HG02571 (cell line): ENCODE measurements around the gene LSM7.

Source experiments
- ATAC-seq: cut with Tn5 transposase; IDR thresholded peaks from one replicate; pipeline ENCODE4 v1.9.1; 2021; ENCODE audit warnings: mild to moderate bottlenecking, moderate library complexity; ENCODE audit not compliant: unreplicated experiment

The LSM7 gene

DNA sequence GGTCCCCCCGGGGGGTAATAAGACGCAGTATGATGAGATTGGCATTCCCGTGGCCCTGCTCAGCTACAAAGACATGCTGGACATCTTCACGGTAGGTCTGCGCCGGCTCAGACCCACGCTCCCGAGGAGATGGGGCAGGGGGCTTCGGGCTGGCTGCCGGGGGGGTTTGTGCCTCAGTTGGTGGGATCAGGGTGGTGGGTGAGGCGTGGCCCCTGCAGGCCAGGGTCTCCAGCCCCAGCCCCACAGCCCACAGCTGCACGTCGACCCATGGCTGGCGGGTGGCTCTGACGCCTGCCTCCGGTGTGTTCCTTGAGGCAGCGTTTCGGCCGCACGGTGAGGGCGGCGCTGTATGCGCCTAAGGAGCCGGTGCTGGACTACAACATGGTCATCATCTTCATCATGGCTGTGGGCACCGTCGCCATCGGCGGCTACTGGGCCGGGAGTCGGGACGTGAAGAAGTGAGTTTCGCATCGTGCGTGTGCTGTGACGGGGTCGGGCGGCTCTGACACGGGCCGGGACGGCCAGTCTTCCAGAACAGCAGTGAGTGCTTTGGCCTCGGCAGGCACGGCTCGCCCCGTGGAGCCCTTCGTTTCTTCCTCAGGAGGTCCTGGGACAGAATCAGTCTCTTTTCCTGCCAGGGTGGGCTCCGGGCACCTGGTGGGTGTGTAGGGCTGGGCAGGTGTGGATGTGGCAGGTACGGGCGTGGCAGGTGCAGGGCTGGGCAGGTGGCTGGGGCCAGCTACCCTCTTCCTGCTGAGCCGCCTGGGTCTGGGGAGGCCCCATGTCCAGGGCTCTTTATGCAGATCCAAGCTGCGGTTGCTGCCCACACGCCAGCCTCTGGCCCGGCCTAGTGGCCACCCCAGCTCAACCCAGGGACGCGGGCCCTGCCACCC lies 10.6 kb upstream of the LSM7 start:
- ATAC-seq: no peak

DNA sequence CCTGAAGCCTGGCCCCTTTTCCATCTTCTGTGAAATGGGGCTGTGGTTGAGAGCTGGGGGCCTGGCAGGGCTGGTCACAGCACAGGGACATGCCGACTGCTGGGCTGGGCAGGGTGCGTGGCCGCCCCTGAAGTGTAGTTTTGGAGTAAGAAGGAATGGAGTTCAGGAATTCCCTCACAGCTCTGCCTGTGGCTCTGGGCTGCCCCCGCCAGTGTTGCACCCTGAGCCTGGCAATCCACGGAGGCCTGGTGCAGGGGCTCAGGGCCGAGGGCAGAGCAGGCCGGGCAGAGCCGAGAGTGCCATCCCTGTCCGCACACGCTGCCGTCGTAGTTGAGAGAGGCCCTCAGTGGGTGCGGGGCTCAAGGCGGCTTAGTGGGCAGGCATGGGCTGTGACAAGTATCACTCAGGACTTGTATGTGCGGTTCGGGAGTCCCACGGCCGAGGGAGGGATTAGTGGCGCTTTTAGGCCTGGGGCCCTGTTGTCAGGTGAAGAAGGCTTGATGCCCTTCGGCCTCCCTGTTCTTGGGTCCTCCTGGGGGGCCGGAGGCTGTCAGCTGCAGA lies 9.7 kb upstream of the LSM7 start:
- ATAC-seq: no peak

DNA sequence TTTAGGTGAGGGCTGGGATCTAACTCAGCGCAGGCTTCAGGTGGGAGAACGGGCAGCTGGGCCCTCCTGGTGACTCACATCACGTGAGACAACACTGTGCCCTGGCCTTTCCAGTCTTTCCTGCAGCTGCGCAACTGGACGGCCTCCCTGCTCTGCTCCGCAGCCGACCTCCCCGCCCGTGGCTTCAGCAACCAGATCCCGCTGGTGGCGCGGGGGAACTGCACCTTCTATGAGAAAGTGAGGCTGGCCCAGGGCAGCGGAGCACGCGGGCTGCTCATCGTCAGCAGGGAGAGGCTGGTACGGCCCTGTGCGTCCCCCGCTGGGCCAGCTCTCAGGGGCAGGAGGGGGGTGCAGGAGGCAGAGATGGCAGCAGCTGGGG lies 8.9 kb upstream of the LSM7 start:
- no peak for ATAC-seq

DNA sequence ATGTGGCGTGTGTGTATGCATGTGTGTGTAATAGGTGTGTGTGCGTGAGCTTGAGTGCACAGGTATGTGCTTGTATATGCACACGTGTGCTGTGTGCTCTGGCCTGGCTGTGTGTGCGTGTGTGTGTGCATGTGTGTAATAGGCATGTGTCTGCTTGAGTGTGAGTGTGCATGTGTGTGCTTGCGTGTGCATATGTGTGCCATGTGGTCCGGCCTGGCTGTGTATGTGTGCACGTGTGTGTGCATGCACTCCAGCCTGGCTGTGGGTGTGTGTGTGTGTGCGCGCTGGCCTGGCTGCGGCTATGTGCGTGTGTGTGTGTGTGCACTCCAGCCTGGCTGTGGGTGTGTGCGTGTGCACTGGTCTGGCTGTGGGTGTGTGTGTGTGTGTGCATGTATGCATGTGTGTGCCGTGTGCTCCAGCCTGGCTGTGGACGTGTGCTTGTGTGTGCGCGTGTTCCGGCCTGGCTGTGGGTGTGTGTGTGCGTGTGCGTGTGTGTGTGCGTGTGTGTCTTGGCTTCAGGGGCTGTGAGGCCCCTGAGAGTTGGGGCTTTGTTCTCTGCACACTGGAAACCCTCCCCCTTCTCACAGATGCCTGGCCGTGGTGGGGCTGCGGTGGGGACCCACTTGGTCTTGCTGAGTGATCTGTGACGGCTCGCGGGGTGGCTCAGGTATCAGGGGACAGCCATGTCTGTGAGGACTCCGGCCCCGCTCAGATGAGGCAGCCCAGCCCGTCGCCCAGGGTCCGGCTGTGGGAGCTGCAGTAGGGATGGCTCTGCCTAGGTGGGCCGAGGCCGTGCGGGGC lies 8.3 kb upstream of the LSM7 start:
- ATAC-seq: no peak

DNA sequence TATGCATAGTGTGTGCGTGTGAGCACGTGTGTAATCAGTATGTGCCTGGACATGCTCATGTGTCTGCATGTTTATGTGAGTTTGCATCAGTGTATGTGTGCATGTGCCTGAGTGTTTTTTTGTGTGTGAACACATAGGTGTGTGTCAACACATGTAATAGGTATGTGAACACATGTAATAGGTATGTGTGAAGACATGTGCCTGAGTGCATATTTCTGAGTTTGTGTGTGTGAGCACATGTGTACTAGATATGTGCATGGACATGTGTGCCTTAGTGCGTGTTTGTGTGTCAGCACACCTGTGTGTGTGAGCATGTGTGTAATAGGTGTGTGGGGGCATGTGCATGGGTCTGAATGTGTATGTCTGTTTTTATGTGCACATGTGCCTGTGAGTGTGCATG lies 7.5 kb upstream of the LSM7 start:
- ATAC-seq: no peak

DNA sequence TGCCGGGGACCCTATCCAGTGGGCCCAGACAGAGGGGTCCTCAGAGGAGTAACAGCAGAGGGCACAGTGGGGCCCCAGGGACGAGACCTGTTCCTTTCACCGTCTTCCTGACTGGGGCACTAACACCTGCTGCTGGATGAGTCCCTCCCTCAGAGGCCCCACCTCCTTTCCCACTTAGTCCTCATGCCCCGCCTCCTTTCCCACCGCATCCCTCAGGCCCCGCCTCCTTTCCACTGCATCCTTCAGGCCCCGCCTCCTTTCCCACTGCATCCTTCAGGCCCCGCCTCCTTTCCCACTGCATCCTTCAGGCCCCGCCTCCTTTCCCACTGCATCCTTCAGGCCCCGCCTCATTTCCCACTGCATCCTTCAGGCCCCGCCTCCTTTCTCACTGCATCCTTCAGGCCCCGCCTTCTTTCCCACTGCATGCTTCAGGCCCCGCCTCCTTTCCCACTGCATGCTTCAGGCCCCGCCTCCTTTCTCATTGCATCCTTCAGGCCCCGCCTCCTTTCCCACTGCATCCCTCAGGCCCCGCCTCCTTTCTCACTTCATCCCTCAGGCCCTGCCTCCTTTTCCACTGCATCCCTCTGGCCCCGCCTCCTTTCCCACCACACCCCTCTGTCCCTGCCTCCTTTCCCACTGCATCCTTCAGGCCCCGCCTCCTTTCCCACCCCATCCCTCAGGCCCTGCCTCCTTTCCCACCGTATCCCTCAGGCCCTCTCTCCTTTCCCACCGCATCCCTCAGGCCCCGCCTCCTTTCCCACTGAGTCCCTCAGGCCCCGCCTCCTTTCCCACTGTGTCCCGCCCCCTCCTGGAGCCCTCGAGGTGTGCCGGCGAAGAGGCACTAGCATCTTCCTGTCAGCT lies 6.8 kb upstream of the LSM7 start:
- no peak for ATAC-seq

DNA sequence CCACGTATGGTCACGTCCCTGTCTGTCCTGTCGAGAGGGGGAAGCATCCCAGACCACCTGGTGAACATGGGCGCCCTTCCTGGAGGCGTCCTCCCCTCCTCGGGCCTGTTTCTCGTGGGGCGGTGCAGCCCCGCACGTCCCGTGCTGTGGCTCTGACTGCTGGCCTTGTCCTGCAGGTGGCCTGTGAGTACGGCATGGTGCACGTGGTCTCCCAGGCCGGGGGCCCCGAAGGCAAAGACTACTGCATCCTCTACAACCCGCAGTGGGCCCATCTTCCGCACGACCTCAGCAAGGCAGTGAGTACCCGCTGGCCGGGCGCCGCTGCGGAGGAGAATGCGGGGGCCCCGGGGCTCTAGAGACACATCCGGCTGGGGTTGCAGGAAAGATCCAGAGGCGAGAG lies 6.0 kb upstream of the LSM7 start:
- ATAC-seq: no peak

DNA sequence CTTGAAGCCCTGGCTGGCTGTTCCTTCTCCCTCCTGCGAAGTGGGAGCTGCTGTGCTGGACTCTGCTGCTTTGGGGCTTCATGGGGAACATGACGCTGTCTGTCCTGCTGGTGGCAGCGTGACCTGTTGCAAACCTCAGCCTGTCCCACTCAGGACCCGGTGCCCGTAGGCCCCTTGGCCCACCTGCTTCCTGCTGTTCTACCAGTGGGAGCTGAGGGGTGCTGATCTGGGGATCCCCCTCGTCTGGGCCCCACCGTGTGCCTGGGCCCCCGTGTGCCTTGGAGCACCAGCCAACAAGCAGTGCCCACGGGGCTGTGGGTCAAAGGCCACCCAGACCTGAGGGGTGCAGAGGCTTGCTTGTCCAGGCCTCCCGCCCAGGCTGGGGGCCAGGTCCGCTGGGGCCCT lies 5.4 kb upstream of the LSM7 start:
- no peak for ATAC-seq

DNA sequence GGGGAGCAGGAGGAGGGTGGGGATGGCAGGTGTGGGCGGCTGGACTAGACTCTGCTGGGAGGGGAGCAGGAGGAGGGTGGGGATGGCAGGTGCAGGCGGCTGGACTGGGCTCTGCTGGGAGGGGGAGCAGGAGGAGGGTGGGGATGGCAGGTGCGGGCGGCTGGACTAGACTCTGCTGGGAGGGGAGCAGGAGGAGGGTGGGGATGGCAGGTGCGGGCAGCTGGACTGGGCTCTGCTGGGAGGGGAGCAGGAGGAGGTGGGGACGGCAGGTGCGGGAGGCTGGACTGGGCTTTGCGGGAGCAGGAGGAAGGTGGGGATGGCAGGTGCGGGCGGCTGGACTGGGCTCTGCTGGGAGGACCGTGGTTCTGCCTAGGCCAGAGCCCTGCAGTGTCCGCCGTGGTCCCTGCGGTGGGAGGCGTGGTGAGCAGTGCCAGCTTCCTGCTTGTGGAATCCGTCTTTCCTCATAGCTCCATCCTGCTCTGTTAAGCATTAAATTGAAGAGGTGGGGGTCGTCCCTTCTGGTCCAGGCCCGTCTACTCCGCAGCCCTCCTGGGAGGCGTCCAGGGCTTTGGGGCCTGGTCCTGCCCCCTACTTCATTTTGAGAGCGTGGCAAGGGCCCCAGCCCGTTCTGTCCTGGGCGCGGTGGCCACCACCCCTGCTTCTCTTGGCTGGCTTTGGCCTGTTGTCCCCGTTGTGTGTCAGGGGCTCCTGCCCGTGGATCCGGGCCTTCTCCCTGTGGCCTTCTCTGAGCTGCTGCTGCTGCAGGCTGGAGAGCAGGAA lies 4.8 kb upstream of the LSM7 start:
- no peak for ATAC-seq

DNA sequence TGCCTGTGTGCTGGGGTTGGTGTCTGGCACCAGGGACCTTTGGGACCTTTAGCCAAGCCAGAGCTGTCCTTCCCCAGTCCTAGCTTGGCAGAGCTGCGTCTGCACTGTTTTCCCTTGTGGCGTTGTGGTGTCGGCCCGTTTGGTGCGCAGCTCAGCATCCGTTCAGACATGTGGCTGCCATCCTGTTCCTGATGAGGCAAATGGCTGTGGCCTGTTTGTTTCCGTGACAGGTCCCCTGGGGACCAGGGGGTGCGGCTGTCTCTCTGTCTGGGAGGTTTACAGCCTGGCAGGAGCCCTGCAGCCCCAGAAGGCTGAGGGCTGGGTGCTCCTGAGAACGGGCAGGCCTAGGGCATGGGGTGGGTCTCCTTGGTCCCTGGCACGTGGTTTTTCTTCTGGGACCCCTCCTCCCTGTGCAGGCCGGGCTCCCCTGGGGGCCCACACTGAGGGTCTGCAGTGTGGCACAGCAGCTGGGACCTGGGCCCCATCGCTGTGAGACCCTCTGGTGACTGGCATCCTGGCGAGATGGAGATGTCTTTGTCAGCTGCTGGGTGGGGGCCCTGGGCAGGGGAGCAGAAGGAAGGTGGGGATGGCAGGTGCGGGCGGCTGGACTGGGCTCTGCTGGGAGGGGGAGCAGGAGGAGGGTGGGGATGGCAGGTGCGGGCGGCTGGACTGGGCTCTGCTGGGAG lies 4.1 kb upstream of the LSM7 start:
- ATAC-seq: no peak

DNA sequence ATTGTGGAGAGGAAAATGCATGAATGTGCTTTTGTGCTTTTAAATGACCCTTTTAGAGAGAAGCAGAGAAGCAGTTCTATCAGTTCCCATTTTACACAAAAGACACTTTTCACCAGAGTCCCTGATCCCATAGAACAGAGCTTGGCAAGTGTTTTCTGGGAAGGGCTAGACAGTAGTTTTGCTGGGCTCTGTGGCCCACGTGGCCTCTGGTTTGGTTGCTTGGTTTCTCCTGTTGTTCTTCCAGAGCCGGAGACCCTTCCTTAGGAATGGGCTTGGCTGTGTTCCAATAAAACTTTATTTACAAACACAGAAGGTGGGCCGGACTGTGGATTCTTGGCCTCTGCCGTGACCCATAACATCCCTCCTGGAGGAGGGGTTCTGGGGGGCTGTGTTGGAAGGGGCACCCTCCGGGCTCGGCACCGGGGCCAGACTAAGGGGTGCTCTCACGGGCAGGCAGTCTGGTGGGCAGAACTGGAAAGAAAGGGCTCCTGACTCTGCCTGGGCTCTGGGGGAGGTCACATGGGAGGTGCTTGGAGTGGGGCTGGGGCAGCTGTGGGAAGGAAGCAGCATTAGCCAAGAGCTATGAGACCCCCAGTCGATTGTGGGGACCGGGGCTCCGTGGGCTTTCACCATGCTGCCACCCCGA lies 3.3 kb upstream of the LSM7 start:
- no peak for ATAC-seq

DNA sequence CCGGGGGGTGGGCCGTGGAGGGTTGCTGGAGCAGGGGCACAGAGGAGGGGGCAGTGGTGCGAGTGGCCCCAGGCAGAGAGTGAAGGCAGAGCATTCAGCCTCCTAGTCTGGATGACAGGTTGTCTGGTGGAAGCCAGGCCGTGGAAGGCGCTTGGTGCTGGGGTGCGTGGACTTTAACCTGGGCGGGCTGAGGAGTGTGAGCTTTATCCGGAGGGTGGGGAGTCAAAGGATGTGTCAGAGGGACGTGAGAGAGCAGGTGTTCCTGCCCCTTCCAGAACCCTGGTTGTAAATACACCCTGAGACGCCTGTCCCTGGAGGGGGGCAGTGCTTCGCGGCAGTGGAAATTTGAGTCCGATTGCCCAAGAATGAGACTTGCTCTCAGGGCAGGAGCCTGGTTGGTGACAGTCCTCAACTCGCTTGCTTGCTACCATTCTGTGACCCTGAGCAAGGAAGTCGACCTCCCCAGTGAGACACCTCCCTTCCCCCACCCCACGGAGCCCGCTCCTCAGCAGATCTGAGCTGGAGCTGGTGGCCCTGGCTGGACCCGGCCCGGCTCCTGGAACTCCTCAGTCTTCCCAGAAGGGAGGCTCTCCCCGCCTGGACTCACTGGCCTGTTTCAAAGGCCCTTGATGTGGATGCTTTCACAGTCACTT lies 2.4 kb upstream of the LSM7 start:
- ATAC-seq: no peak

DNA sequence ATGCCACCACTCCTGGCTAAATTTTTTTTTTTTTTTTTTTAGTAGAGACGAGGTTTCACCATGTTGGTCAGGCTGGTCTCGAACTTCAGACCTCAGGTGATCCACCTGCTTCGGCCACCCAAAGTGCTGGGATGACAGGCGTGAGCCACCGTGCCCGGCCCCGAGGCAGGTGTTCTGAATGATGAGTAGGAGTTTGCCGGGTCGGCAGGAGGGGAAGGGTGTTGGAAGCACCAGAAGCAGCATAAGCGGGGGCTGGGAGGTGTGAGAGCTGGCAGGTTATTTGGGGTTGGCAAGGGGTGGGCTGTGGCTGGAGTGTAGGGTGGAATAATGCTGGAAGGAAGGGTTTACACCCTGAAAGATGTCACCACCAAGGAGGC lies 1.9 kb upstream of the LSM7 start:
- ATAC-seq: no peak

DNA sequence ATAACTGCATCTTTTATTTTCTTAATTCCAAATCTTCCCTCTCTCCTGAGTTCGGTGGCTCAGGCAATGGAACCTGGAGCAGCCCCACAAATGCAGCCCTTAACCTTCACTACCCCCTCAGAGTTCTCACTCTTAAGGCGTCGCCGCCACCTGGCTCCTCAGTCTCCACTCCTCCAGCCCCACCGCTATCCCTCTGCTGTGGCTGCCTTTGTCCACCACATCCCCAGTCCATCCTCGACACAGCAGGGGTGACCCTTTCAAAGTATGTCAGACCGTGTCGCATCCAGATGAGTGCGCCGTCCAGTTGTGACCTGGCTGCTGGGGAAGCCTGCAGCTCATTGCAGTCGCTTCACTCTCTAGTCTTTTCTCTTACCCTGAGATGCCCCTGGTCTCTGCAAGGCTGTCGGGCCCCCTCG lies 1.1 kb upstream of the LSM7 start:
- no peak for ATAC-seq

DNA sequence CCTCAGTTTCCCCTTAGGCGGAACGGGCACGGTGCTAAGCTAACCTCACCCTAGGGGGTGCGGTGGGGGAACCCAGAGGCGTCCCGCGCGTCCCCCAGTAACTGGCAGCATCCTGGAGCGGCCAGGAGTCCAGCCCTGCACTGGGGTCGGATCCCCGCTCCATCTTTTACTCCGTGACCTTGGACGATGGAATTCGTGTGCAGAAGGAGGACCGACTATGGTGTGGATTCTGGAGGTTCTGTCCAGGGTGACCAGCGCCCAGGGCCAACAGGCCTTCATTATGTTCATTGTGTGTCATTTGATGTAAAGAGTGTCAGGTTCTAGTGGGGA lies 728 bp upstream of the LSM7 start:
- no peak for ATAC-seq

DNA sequence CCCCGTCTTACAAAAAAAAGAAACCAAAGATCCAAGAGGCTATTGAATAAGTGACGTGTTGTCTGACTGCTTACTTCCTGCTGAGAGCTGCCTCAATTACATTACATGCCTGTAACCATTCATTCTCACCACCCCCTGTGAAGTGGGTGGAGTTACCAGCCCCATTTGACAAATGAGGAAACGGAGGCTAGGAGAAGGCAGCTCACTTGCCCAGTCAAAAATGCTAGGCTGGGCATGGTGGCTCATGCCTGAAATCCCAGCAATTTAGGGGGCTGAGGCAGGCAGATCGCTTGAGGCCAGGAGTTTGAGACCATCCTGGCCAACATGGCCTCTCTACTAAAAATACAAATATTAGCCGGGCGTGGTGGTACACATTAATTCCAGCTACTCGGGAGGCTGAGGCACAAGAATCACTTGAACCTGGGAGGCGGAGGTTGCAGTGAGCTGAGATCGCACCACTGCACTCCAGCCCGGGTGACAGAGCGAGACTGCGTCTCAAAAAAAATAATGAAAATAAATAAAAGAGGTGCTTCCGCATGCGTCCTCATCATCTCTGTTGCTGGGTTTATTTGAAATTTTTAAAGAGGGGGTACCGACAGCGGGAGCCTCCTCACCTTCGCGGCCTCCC lies 499 bp downstream of the LSM7 start:
- no peak for ATAC-seq

DNA sequence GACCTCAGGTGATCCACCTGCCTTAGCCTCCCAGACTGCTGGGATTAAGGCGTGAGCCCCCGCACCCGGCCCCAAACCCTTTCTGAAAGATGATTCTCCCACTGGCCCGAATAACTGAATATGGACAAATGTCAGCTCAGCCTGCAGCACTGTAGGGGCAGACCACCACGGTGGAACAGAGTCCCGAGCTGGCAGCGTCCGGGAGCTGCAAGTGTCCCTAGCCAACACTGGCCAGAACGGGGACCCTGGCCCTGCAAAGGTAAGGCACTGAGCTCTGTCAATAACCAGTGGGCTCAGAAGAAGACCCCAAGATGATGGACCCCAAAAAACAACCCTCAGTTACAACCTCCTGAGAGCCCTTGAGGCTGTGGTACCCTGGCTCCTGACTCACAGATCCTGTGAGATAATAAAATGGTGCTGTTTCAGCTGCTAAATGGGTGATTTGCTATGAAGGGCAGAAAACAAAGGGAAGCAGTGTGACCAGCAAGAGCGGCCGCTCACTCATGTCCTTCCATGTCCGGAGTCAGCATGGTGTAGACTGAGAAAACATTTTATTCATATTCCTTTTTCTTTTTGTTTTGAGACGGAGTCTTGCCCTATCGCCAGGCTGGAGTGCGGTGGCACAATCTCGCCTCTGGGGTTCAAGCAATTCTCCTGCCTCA lies 1.6 kb downstream of the LSM7 start:
- no peak for ATAC-seq
